Astrocyte of the hippocampus (primary cell): Measurements from ENCODE around the gene DDX42.

ENCODE experiments used
- DNase-seq: peaks from one replicate; pipeline ENCODE4 v3.0.0; 2011; ENCODE audit warnings: low read depth, low spot score

The DDX42 gene

DNA sequence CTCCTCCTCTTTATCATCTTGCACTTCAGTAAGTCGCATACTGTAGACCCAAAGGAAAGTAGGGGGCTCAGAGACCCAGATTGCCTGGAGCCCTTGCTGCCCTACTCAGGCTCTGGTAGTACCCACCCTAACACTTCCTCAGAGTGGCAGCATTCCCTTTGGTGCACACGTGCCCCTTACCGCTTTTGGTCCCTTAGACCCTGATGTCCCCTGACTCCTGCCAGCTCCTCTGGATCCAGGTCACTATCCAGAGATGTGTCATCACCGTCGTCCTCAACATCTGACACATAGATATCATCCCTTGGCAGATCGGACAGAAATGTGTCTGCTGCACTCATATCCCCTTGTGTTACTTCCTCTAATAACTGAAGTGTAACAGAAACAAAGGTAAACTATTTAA lies 47.8 kb downstream of the DDX42 start:
- no peak for DNase-seq

DNA sequence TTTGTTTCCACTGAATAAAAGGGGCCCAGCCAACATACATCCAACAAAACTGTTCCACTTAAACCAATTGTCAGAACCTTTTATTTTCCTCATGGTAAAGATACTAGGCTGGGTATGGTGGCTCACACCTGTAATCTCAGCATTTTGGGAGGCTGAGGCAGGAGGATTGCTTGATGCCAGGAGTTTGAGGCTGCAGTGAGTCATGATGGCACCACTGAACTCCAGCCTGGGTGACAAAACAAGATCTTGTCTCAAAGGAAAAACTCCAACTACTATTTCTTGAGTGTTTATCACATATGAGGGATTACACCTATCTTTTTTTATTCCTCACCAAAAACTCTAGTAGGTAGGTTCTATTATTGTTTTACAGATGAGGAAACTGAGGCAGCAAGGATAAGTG lies 48.6 kb downstream of the DDX42 start:
- DNase-seq = no peak

DNA sequence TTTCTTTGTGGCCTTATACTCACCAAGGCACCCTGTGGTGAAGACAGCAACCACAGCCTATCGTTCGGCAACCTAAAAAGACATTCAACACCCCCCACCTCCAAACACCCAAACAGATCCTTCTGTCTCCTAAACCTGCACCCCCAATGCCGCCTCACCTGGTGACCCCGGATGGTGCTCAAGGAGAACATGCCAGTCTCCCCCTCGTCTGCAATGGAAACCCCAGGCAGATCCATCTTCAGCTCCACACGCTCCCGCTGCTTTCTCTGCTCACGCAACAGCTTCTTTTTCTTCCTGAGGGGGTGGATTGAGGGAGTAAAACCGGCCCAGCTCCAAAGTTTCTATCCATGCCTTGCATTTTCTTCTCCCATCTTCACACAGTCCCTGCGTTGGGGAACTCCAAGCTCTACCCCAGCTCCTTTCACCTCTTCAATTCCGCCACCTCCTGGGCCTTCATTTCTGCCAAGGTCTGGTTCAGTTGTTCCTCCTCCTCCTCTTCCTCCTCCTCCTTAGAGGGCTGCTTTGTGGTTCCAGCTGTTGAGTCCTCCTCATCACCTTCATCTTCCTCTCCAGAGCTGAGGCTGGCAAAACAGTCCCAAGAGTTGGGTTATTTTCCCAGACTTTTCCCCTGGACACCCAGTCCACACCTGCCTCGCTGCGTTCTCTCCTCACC lies 49.8 kb downstream of the DDX42 start:
- no peak for DNase-seq

DNA sequence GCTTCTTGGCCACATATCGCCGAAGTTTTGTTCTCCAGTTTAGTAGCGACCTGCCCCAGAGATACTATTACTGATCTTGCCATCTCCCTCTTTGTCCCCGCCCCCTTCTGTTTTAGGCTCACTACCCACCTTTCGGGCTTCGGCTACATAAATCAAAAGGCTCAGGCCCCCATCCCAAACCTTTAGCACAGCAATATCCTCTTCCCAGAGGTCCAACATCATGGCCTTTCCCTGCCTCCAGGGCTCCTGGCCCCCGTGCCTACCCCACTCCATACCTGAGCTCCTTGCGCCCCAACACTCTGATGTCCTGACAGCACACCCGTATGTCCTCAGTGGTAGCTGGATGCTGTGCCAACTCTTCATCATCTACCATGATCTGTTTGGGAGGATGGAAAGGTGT lies 50.4 kb downstream of the DDX42 start:
- DNase-seq = no peak

DNA sequence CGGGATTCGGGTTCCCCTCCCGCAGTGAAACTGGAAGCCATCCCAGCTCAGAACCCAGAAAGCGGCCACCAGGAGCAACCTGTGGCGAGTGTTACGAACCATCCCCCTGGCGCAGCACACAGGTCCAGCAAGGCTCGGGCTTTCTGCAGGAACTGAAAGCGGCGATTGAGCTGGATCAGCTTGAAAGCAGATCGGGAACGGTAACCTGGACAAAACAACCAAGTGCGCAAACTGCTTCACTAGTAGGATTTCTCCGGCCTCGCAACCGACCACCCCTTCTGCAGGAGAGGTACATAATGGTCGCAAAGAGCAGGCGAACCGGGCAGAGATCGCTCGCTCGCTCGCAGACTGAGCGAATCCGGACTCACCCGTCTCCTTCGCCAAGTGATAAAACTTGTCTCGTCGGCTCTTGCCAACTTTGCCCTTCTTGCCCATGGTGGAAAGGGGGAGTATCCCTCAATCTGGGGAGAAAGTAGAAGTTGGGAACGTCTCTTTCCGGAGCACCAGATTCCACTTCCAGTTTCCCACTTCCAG lies 52.6 kb downstream of the DDX42 start:
- DNase-seq = peak; percentile 67

DNA sequence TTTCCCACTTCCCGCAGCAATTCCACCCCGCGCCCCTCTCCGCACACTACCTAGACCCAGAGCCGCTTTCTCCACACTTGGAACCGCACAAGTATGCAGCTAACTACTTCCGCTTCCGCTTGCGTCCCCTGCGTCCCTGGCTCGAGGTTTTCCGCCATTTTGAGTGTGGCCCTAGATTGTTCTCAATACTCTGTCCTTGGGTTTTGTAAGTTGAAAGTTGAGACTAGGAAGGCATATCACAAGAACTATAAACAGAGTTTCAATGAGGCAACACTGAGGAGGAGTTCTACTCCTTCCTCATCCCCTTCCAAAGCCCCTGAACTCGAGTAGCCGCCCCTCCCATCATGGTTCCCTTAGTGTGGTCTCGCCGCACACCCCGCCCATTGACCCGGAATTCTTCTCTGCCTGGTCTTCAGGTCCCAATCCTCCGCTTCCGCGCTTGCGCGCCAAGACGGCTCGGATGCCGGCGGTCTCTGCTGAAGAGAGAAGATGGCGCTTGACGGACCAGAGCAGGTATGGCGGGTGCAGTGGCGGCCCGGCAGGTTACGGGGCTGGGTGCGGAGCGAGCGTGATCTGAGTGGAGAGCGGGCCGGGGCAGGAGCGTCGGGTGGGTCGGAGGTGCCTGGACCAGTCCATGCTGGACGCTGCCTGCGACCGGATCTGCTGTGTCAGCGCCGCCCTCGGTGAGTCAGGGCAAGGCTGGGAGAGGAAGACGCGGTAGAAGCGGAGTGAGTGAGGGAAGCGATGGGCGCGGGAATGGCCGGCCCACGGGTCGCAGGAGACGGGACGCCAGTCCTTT lies 53.2 kb downstream of the DDX42 start, which contains the start of the genes FTSJ3 and PSMC5:
Gene FTSJ3 (minus strand): TSS at position 662 of the 799 bp plus-strand sequence. CDS start 761 bp downstream, outside the sequence.
Gene PSMC5 (plus strand): TSS at position 430 of the 799 bp plus-strand sequence. CDS start 60 bp downstream, at position 490.
- DNase-seq = peak; percentile 98

DNA sequence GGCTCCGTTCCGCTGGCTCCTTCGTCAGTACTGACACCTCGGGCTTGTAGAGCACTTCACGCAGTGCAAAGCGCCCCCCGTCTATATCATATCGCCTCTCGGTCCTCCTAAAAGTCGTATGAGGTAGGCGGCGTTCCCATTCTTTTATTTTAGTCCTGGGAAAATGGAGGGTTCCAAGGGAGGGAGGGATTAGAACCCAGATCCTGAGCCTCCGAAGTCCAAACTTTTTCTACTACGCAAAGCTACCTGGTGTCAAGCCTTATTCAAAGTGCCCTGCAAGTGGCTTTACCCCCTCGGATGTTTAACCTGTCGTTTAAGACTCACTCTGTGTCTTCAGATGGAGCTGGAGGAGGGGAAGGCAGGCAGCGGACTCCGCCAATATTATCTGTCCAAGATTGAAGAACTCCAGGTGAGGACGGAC lies 53.8 kb downstream of the DDX42 start:
- DNase-seq = no peak

DNA sequence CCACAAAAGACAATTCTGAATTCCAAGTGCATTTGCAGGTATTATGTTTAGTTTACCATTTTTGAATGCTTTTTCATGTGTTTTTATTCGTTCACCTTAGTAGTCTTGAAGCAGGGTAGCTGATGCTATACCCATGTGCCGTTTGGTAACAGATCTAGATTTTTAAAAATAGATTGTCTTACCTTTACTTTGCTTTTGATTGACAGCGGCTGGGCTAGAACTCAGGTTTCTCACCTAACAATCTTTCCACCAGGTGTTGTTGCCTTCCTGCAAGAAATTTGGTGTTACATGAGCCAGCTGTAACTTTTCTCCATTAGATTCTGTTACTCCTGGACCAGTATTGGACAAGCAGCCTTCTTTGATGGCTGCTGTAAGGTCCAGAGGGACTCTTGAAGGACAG lies 55.0 kb downstream of the DDX42 start:
- no peak for DNase-seq

DNA sequence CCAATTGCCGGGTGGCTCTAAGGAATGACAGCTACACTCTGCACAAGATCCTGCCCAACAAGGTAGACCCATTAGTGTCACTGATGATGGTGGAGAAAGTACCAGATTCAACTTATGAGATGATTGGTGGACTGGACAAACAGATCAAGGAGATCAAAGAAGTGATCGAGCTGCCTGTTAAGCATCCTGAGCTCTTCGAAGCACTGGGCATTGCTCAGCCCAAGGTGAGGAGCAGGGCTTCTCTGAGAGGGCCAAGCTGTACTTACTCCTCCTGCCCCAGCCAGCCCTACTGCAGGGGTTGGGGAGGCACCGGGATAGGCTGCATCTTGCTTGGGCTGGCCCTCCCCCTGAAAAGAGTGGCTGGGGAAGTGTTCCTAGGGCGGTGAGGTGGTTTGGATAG lies 56.3 kb downstream of the DDX42 start:
- no peak for DNase-seq

DNA sequence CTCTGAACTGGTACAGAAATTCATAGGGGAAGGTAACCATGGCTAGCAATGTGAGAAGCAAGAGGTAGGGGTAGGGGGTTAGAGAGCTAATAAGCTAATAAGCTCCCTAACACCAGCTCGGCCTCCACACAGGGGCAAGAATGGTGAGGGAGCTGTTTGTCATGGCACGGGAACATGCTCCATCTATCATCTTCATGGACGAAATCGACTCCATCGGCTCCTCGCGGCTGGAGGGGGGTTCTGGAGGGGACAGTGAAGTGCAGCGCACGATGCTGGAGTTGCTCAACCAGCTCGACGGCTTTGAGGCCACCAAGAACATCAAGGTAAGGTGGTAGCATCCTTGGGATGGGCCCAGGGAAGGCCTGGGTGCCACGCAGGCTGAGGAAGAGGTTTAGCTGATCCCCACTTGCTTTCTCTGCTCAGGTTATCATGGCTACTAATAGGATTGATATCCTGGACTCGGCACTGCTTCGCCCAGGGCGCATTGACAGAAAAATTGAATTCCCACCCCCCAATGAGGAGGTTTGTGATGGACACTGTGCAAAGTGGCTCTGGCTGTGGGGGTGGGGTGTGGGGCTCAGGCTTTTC lies 57.0 kb downstream of the DDX42 start:
- no peak for DNase-seq

DNA sequence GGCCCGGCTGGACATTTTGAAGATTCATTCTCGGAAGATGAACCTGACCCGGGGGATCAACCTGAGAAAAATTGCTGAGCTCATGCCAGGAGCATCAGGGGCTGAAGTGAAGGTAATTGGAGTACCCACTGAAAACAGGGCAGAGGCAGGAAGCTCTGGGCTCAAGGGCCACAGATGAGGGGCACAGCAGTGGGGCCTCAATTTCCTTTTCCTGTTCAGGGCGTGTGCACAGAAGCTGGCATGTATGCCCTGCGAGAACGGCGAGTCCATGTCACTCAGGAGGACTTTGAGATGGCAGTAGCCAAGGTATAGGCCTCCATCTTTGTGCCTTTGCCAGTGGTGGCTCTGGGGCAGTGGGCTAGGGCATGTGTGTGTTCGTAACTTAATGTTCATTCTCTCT lies 57.5 kb downstream of the DDX42 start:
- DNase-seq = no peak

DNA sequence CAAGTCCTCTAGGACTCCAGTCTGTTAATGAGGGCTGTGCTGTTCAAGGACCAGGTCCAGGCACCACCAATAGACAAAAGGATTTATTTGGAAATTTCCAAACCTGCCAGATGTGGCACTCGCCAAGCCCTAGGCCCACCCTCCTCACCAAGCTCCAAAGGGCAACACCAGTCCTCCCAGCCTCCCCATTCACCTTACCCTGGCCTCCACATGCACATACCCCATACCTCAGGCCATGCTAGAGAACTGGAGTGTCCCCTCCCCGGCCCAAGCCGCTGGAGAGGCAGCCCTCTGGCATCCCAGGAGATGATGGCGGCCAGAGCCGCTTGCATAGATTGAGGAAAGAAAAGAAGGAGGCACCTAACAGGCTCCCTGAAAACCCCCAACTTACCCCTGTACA lies 58.0 kb downstream of the DDX42 start:
- no peak for DNase-seq

DNA sequence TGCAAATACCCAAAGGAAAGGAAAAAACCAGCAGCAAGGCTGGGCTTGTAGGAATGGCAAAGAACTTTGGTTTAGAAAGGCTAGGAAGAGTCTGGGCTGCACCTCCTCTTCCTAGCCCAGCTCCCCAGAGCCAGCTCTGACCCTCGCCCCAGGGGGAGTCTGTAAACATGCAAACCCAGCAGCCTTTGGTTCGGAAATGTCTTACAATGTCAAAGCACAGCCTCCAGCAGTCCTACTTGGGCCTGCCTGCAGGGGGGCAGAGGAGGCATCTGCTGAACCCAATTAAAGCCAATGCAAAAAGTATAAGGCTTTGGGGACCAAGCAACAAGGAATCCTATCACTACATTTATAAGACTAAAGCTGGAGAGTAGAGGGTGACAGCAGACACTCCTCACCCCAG lies 58.5 kb downstream of the DDX42 start:
- no peak for DNase-seq

DNA sequence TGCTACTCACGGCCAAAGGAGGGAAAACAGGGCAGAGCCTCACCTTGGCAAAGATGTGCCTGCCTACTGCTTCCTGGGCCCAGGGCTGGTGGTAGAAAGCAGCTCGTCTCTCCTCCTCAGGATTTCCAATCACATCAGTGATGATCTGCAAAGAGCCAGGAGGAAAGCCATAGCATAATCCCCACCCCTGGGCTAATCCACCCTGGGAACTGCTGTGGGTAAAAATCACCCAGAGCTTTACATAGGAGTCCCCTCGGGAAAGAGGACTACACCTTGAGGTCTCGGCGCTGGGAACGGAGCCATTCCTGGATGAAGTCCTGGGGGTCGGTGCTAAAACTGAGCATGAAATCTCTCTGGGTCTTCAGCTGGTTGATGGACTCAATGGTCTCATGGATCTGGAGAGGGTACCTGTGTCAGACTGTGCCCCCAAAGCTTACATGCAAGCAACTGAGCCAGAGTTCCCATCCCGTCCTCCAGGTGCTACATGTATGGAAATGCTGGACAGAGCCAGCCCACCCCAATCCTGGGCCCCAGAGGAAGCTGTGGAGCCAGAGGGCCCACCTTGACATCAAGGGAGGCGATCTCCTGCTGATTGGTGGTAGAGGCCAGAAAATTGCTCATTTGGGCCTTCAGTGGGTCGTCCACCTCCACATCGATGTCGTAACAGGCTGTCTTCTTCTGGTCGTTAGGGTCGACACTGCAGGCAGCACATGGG lies 59.2 kb downstream of the DDX42 start:
- DNase-seq = no peak

DNA sequence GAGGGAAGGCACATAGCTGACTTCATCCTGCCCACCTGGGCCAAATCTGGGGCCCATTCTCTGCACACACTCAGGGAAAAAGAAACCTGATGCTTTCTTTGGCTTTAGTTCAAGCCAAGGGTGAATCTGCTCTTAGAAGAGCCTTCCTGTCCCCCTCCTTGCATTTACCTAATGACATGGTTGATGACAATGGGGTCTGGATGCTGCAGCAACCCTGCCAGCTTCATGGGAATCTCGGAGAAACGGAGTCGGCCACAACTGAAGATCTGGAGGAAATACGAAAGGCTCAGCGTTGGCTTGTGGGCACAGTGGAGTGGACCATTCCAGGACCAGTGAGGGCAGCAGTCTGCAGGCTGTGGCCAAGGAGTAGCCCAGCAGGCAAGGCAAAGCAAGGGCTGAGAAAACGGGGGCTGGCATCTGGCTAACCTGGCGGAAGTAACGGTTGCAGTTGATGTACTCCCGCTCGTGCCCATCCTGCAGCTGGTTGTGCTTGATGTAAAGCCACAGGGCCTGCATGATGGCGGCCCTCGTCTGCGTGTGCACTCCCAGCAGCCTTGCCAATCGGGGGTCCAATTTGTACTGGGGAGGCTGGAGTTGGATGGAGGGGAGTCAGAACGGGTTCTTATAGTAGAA lies 59.9 kb downstream of the DDX42 start:
- DNase-seq = no peak

DNA sequence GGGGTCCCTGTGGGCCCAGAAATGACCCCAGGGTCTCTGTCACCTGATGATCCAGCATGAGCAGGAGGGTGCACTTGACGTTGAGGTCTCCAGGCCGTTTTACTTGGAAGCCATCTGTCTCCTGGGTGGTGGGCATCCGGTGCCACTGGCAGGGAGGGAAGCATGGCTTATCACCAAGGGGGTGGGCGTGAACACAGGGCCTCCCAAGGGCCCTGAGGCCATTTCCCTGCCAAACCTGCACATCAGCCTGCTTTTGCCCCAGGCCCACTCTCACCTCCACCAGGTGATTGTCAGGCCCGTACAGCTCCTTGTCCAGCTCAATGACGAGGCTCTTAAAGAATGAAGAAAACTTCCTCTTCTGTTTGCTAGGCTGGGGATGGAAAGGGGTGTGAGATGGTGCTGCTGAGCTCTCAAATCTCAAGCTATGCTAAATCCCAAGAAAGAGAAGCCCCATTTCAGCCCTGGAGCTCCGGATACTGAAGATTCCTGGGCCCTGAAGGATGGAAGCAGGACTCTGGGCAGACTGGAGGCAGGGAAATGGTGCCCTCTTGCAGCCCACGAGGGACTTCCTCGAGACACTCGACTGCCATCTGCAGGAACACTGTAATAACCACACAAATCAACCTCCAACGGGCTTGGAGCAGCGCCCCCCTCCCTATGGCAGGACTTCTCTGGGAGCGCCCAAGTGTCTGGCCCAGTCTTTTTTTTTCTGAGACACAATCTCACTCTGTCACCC lies 60.6 kb downstream of the DDX42 start:
- peak; percentile 84 for DNase-seq

DNA sequence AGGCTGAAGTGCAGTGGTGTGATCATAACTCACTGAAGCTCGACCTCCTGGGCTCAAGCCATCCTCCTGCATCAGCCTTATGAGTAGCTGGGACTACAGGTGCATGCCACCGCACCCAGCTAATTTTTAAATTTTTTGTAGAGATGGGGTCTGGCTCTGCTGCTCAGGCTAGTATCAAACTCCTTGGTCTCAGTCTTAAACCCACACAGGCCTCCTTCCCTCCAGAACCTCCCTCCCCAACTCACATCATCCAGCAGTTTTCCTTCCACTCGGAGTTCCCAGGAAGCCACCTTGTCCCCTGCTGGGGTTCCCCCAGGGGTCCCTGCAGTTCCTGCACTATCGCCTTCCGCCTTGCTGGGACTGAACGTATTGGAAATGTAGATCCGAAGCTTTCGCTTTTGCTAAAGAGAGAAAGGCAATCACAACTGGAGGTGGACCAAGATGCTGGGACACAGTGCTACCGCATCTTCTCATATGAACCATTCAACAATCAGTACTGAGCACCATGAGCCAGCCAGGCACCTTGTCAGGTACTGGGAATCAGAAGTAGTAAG lies 61.3 kb downstream of the DDX42 start:
- no peak for DNase-seq

DNA sequence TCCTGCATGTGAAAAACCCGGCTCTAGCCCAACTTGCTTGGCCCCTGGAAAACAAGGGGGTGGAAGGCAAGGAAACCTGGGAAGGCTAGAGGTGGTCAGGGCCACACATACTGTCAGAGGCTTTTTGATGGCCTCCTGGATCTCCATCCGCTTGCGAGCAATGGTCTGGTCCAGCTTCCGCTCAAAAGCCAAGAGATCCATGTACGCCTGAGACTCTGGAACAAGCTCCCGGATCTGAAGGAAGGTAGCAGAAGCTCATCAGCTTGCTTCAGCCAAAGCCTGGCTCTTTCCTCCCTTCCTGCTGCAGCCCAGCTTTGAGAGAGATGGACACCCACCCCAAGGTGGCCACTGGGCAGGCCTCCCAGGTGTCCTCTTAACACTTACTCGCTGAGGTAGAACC lies 62.8 kb downstream of the DDX42 start:
- no peak for DNase-seq

DNA sequence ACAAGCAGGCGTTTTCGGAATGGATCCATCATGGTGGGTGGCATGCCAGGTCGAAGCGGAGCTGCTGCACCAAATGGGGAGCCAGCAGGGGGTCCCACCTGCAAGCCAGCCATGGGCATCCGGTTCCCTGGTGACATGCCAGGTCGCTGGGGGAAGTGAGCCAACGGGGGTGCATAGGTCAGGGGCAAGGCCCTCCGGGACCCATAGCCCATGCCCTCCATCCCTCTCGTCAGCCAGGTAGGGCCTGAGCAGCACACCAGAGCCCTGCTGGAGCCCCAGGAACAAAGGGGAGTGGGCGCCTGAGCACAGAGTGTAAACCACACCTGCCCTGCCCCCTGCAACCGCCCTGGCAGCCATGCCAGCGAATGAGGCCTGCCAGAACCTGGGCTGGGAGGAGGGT lies 63.5 kb downstream of the DDX42 start:
- no peak for DNase-seq

DNA sequence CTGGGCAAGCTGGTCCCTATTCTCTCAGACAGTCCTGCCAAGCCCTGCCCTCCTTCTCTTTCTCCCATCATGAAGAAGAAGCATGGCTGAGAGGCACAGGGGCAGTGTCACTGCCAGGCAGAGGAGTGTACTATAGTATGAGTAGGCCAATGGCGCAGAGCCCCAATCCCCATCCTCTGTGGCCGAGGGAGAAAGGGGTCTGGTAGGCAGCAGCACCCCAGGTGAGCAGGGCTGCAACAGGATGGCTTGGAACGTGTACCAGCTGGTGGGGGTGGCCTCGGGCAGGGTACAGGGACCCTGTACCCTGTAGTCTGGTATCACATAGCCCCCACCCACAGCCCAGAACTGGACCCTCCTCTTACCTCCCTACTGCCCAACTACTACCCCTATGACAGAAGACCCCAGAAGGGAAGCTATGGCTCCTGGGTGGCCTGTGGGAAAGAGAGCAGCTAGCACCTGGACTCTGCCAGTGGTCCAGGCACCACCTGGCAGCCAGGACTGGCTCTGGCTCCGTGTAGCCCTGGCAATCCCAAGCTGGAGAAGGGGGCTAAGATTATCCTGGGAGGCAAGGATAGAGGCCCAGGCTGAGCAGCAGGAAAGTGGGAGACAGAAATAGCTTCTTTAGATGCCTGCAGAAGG lies 64.1 kb downstream of the DDX42 start:
- no peak for DNase-seq
